ENCODE measurements around the gene MZF1. TPM values are rescaled to one million over a fixed set of nuclear protein-coding genes. Genes with fewer than 3 reads are reported as not detected.
"Not testable (repeated sequence)": the region's sequence is repeated elsewhere in the genome, so short reads cannot be mapped to it uniquely, and the experiment has no call there.

The MZF1 gene
- total RNA-seq, 1 experiment from 2014 or later = not detected

- TF ChIP-seq EZH2 (IDR thresholded peaks at IDR 0.05; ENCODE audit: low read depth) = no peak
- TF ChIP-seq CTCF (conservative IDR thresholded peaks at IDR 0.05) = no peak
- Histone ChIP-seq H3K4me1 (replicated peaks; ENCODE audit: insufficient read depth) (peaks cover 10% of the 10 kb centered on the region; the same call in 1 of the 2 replicates), H3K4me3 (peak overlapping the region; percentile 76), H3K9me2 (ENCODE audit: insufficient read depth) (no peaks in the 10 kb centered on the region), H3K4me2 (peak overlapping the region; percentile 95), H2AFZ (no peak overlapping the region), H3K27me3 (ENCODE audit: insufficient read depth, low read depth) (no peaks in the 10 kb centered on the region), H3K79me2 (ENCODE audit: low read depth) (peaks cover 44% of the 10 kb centered on the region), H3K36me3 (ENCODE audit: low read depth) (peaks cover 5% of the 10 kb centered on the region; the same call in 1 of the 2 replicates), H3K27ac (peak overlapping the region; percentile 88), H3K9me3 (ENCODE audit: insufficient read depth, low read depth) (no peaks in the 10 kb centered on the region), H4K20me1 (ENCODE audit: insufficient read depth) (peaks cover 29% of the 10 kb centered on the region), H3F3A (ENCODE audit: insufficient read depth, low read depth) (peaks cover 11% of the 10 kb centered on the region; the same call in 1 of the 2 replicates)
- ChIA-PET POLR2A (ENCODE audit: unreplicated experiment) (interaction anchor here (0.6 kb wide), 1 partner anchor 48 kb away, joined by 3 read pairs; no protein-coding TSS in a partner anchor), CTCF (no interaction called here)
- DNase-seq = no peak
- no TSS peak for BruUV-seq (replicated peaks)
- intact Hi-C loops (cut with micrococcal nuclease; ENCODE audit: unreplicated experiment) = loop anchor here (1.0 kb wide), 1 partner anchor 361 kb away; the partner anchor contains the start of gene ZNF274
Measured at GRCh38 chr19:58544591-58545285, 28.4 kb downstream of the MZF1 start.

- H3K4me1 ChIP-seq (replicated peaks; ENCODE audit: insufficient read depth) = peaks cover 10% of the 10 kb centered on the region; the same call in 1 of the 2 replicates
- TSS peak; percentile 100 for BruUV-seq (replicated peaks)
- ChIA-PET CTCF (no interaction called here), POLR2A (ENCODE audit: unreplicated experiment) (interaction anchor here (0.6 to 0.8 kb wide), 6 partner anchors 11 to 252 kb away, joined by 3 to 23 read pairs (median 3); partner anchors contain the start of genes CHMP2A and ZSCAN22)
- H2AFZ ChIP-seq = peak within 1 kb of the TSS; percentile 89
- peaks cover 41% of the 10 kb centered on the region for H3K79me2 ChIP-seq (ENCODE audit: low read depth)
- H3K4me3 ChIP-seq = peak within 1 kb of the TSS; percentile 76
- H3K9me2 ChIP-seq (ENCODE audit: insufficient read depth) = no peaks in the 10 kb centered on the region
- peak; percentile 90 to 98 for DNase-seq
- H3K27ac ChIP-seq = peak within 1 kb of the TSS; percentile 88
- peak within 1 kb of the TSS; percentile 95 for H3K4me2 ChIP-seq
- peaks cover 5% of the 10 kb centered on the region; the same call in 1 of the 2 replicates for H3K36me3 ChIP-seq (ENCODE audit: low read depth)
- intact Hi-C loops (cut with micrococcal nuclease; ENCODE audit: unreplicated experiment) = loop anchor here (1.0 kb wide), 1 partner anchor 361 kb away; the partner anchor contains the start of gene ZNF274
- no peaks in the 10 kb centered on the region for H3K9me3 ChIP-seq (ENCODE audit: insufficient read depth, low read depth)
- TF ChIP-seq CTCF (conservative IDR thresholded peaks at IDR 0.05) = no peak
- no peak for TF ChIP-seq EZH2 (IDR thresholded peaks at IDR 0.05; ENCODE audit: low read depth)
- peaks cover 29% of the 10 kb centered on the region for H4K20me1 ChIP-seq (ENCODE audit: insufficient read depth)
- no peaks in the 10 kb centered on the region for H3K27me3 ChIP-seq (ENCODE audit: insufficient read depth, low read depth)
- peaks cover 7% of the 10 kb centered on the region; the same call in 1 of the 2 replicates for H3F3A ChIP-seq (ENCODE audit: insufficient read depth, low read depth)
Measured at GRCh38 chr19:58543826-58544590, 29.1 kb downstream of the MZF1 start, which contains the start of gene TRIM28. TSS of gene TRIM28 (plus strand) at chr19:58544064. CDS start at chr19:58544758, 694 bp downstream.

GRCh38 chr19:58542641-58543372, 30.3 kb downstream of the MZF1 start:
- intact Hi-C loops (cut with micrococcal nuclease; ENCODE audit: unreplicated experiment); H3K9me2 ChIP-seq (ENCODE audit: insufficient read depth); H3K27me3 ChIP-seq (ENCODE audit: insufficient read depth, low read depth); CTCF ChIA-PET; H2AFZ ChIP-seq; H3K9me3 ChIP-seq (ENCODE audit: insufficient read depth, low read depth); DNase-seq; H3K4me1 ChIP-seq (replicated peaks; ENCODE audit: insufficient read depth); POLR2A ChIA-PET (ENCODE audit: unreplicated experiment); H3K36me3 ChIP-seq (ENCODE audit: low read depth); BruUV-seq (replicated peaks); H3F3A ChIP-seq (ENCODE audit: insufficient read depth, low read depth): not testable (repeated sequence)
- Histone ChIP-seq H3K4me2 (peak overlapping the region; percentile 77), H4K20me1 (ENCODE audit: insufficient read depth) (peaks cover 29% of the 10 kb centered on the region), H3K27ac (peak overlapping the region; percentile 88; the same call in 1 of the 2 replicates), H3K79me2 (ENCODE audit: low read depth) (peaks cover 31% of the 10 kb centered on the region), H3K4me3 (peak overlapping the region; percentile 63; the same call in 1 of the 2 replicates)

GRCh38 chr19:58539169-58539559, 34.0 kb downstream of the MZF1 start:
- H3K79me2 ChIP-seq (ENCODE audit: low read depth); DNase-seq; H4K20me1 ChIP-seq (ENCODE audit: insufficient read depth); H3K4me1 ChIP-seq (replicated peaks; ENCODE audit: insufficient read depth); H3K36me3 ChIP-seq (ENCODE audit: low read depth); H3K27ac ChIP-seq; H2AFZ ChIP-seq; H3K9me3 ChIP-seq (ENCODE audit: insufficient read depth, low read depth); H3F3A ChIP-seq (ENCODE audit: insufficient read depth, low read depth); H3K27me3 ChIP-seq (ENCODE audit: insufficient read depth, low read depth); BruUV-seq (replicated peaks); H3K9me2 ChIP-seq (ENCODE audit: insufficient read depth); POLR2A ChIA-PET (ENCODE audit: unreplicated experiment); CTCF ChIA-PET; intact Hi-C loops (cut with micrococcal nuclease; ENCODE audit: unreplicated experiment): not testable (repeated sequence)
- peak overlapping the region; percentile 40; the same call in 1 of the 2 replicates for H3K4me3 ChIP-seq
- peak overlapping the region; percentile 63; the same call in 1 of the 2 replicates for H3K4me2 ChIP-seq
